ENCODE measurements around the gene ILF3.

The ILF3 gene

GRCh38 chr19:10678813-10679212 is 24.7 kb downstream of the ILF3 start:
- DNase-seq: no peak

DNA sequence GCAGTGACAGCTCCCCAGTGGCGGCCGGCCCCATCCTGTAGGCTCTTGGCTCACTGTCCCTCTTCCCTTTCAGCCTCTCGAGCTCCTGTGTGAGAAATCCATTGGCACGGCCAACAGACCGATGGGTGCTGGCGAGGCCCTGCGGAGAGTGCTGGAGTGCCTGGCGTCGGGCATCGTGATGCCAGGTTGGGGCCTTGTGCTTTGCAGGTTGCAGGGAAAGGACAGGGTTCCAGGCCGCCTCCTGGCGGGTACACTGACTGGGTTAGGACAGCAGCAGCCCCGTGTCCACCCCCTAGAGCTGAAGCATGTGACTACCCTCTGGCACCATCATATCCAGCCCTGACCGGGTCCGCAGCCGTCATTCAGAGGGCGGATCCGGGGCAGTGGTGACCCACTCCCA is 25.6 kb downstream of the ILF3 start:
- no peak for DNase-seq

DNA sequence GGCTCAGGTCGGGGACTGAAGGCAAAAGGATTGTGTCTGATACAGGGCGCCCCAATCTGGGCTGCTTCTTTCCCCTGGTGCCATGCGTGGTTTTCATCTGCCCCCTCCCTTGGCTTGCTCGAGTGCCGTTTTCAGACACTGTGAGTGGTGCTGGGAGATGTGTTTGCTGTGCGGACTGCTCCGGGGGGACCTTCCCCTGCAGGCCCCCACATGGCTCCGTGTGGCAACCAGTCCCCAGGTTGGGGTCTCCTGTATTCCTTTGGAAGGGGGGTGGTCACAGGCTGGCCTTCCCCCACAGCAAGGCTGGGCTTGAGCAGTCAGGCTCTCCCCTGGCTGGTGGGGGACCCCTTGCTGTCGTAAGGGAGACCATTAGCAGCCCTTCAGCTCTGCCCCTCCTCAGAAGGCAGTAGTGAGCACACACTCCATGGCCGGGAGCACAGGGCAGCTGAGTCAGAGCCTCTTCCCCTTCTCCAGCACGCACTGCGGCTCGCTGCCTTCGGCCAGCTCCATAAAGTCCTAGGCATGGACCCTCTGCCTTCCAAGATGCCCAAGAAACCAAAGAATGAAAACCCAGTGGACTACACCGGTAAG is 26.5 kb downstream of the ILF3 start:
- no peak for DNase-seq

GRCh38 chr19:10681658-10682057 is 27.5 kb downstream of the ILF3 start:
- DNase-seq: no peak

DNA sequence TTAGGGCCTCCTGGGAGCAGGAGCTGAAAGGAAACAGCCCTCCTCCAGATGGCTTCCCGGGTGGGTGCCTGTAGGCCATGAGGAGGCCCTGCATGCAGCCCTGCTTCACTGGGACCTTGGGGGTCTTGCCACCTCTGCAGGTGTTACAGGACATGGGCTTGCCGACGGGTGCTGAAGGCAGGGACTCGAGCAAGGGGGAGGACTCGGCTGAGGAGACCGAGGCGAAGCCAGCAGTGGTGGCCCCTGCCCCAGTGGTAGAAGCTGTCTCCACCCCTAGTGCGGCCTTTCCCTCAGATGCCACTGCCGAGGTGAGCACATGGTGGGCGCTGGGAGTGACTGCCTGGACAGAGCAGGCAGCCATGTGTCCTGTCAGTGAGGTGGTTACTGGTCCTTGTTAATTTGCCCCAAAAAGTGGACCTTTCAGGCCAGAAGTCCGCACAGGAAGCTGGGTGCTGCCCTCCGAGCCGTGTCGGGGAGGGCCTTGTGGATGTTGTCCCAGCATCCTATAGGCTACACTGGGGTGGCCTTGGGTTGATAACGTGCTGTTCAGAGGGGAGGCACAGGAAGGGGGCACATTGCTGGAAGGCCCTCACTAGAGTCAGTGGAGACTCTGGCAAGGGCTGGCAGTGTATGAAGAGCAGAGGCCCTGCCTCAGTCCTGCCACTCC is 28.4 kb downstream of the ILF3 start:
- DNase-seq: no peak

DNA sequence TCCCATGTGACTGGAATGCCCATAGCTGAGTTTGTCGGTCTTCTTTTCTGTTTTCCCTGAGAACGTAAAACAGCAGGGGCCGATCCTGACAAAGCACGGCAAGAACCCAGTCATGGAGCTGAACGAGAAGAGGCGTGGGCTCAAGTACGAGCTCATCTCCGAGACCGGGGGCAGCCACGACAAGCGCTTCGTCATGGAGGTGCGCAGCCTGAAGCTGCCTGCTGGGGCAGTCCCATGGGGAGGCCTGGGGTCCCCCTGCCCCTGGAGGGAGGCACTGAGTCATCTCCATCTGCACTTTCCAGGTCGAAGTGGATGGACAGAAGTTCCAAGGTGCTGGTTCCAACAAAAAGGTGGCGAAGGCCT is 28.9 kb downstream of the ILF3 start:
- no peak for DNase-seq

DNA sequence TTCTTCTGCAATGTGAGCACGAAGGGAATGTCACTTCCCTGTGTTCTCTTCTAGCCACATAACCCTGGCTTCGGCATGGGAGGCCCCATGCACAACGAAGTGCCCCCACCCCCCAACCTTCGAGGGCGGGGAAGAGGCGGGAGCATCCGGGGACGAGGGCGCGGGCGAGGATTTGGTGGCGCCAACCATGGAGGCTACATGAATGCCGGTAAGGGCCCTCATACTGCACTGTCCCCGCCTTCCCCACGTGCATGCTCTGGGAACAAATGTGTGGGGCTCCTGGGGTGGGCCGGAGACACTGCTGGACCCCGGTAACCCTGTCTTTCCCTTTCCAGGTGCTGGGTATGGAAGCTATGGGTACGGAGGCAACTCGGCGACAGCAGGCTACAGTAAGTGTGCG is 29.4 kb downstream of the ILF3 start:
- DNase-seq: no peak

DNA sequence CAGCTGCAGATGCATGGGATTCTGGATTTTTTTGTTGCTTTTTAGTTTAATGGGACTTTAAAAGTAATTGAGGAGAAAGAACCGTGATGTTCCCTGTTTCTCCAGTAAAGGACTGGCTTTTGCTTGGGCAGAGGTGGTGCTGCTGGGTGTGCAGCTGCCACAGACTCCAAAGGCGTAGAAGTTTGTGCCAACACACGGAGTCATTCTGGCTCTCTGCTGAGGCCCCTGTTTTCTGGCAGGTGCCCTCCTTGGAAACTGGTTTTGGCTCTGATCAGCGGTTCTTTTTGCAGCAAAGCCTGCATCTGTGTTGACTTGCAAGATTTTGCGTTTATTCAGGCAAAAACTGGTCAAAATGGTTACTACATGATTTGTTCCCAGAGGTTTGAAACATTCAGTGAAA is 31.1 kb downstream of the ILF3 start:
- DNase-seq: no peak

DNA sequence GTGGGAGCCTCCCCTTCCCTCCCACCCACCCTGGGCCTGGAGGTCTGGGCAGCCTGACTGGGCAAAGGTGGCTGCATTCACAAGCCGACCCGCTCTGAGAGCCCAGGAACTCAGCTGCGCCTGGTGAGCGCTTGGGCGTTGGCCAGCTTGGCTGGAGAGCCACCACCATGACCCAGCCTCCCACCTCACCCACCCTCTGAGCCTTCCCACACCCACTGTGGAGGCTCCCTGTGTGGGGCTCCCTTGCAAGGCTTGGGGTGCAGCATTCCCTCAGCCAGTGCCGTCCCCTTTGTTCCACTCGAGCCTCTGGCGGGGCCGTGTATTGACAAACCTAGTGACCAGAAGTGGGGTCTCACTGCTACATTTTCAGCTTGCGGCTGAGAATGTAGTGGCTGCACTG is 32.0 kb downstream of the ILF3 start:
- no peak for DNase-seq

DNA sequence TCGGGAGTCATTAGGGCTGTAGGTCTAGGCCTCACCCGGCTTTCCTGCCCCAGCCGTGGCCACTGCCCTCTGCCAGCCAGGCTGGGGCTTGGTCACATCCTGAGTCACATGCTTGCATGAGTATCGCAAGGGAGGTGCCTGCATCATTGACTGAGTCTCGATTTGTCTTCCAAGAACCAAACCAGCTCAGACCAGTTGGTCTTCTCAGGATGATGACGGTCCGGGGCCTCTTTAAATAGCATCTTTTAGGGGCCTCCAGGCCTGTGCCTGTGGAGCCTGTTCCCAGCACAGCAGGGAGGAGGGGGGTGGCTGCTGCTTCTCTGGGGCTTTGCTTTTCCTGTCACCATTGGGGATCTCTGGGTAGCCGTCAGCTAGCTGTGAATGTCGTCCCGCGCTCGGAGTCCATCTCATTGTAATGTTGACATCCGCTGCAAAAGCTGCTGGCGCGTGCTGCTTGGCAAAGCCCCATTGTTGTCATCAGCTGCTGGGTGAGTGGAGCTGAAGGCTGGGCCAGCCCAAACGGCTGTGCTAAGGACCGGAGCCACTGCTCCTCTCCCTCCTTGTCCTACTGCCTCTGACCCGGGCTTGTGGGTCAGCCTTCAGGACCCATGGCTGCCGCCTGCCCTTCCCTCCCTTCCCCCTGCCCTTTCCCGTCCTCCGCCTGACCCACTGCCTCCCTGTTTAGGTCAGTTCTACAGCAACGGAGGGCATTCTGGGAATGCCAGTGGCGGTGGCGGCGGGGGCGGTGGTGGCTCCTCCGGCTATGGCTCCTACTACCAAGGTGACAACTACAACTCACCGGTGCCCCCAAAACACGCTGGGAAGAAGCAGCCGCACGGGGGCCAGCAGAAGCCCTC is 32.7 kb downstream of the ILF3 start:
- DNase-seq: no peak

GRCh38 chr19:10687518-10688288 is 33.6 kb downstream of the ILF3 start:
- DNase-seq: no peak

DNA sequence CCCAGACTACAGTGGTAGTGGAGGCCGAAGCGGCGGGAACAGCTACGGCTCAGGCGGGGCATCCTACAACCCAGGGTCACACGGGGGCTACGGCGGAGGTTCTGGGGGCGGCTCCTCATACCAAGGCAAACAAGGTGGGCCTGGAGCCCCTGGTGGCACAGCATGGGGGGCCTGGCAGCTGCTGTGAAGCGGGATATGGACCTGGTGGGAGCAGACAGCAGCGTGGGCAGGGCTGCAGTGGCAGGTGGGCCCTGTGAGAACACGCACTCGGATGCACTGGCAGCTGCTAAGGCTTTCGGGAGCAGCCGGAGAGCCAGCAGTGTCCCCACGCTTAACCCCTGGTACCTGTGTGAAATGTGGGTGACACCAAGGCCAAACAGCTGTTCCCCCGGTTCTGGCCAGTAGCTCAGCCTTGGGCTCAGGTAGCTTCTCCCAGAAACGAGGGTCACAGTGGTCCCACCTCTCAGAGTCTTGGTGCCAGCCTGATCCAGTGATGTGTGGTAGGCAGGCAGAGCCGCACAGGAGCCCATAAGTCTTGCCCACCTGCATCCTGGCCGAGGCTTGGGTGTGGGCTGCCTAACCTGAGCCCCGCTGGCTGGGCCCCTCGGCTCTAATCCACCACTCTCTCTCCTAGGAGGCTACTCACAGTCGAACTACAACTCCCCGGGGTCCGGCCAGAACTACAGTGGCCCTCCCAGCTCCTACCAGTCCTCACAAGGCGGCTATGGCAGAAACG is 34.6 kb downstream of the ILF3 start:
- DNase-seq: no peak

GRCh38 chr19:10690341-10690781 is 36.2 kb downstream of the ILF3 start:
- no peak for DNase-seq

- no peak for DNase-seq
Observed at GRCh38 chr19:10691178-10691881, 37.2 kb downstream of the ILF3 start.

DNA sequence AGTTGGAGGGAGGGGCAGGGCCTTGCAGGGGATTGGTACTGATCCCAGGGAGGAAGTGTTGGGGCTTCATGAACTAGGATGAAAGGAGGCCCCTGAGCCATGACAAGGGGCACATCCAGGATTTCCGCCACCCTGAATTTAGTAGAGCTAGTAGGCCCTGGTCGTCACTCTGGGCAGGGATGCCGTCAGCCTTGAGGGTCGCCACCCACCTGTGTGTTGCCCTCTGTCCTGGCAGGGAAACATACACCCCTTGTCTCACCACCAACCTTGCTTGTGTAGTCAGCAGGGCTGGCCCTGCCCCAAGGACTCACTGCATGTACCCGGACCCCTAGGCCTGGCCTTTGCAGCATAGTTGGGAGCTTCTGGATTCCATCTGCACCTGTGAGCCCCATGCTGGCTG is 37.7 kb downstream of the ILF3 start:
- no peak for DNase-seq

- DNase-seq: no peak
Observed at GRCh38 chr19:10692673-10693264, 38.6 kb downstream of the ILF3 start.

GRCh38 chr19:10694706-10695307 is 40.7 kb downstream of the ILF3 start:
- DNase-seq: no peak

GRCh38 chr19:10695401-10696398 is 41.6 kb downstream of the ILF3 start:
- no peak for DNase-seq

- no peak for DNase-seq
Observed at GRCh38 chr19:10699650-10700335, 45.6 kb downstream of the ILF3 start.
